ENCODE measurements around the gene SERGEF. TPM values are rescaled to one million over a fixed set of nuclear protein-coding genes. Genes with fewer than 3 reads are reported as not detected.

Gene SERGEF
- polyA plus RNA-seq, 1 experiment, result 18.1 TPM

- Histone ChIP-seq H3K9me3 (ENCODE audit: control insufficient read depth, insufficient read depth, low read length) (no peaks in the 10 kb centered on the region), H3K4me3 (ENCODE audit: low read depth, low read length) (no peak overlapping the region), H3K27ac (ENCODE audit: low read depth, low read length) (no peak overlapping the region), H3K27me3 (ENCODE audit: control insufficient read depth, insufficient read depth, low read length) (no peaks in the 10 kb centered on the region)
- DNase-seq (ENCODE audit: low read depth, low spot score), result no peak
- no peak for TF ChIP-seq CTCF (IDR thresholded peaks at IDR 0.05; ENCODE audit: low read depth, low read length)
- POLR2A ChIA-PET, result no interaction called here
- CTCF ChIA-PET, result interaction anchor here (4.5 to 7.3 kb wide), 2 partner anchors 10 to 237 kb away, joined by 21 to 59 read pairs; no protein-coding TSS in a partner anchor
Measured at GRCh38 chr11:17967661-17968060, 45.2 kb downstream of the SERGEF start.

- ChIA-PET POLR2A (interaction anchor here (1.5 kb wide), 1 partner anchor 32 kb away, joined by 5 read pairs; no protein-coding TSS in a partner anchor), CTCF (interaction anchor here (0.7 to 5.1 kb wide), 8 partner anchors 10 to 229 kb away, joined by 3 to 22 read pairs (median 4); no protein-coding TSS in a partner anchor)
- Histone ChIP-seq H3K27ac (ENCODE audit: low read depth, low read length) (no peak overlapping the region), H3K4me3 (ENCODE audit: low read depth, low read length) (no peak overlapping the region), H3K9me3 (ENCODE audit: control insufficient read depth, insufficient read depth, low read length) (no peaks in the 10 kb centered on the region), H3K27me3 (ENCODE audit: control insufficient read depth, insufficient read depth, low read length) (no peaks in the 10 kb centered on the region)
- no peak for DNase-seq (ENCODE audit: low read depth, low spot score)
- no peak for TF ChIP-seq CTCF (IDR thresholded peaks at IDR 0.05; ENCODE audit: low read depth, low read length)
Measured at GRCh38 chr11:17960091-17960490, 52.8 kb downstream of the SERGEF start.

DNA sequence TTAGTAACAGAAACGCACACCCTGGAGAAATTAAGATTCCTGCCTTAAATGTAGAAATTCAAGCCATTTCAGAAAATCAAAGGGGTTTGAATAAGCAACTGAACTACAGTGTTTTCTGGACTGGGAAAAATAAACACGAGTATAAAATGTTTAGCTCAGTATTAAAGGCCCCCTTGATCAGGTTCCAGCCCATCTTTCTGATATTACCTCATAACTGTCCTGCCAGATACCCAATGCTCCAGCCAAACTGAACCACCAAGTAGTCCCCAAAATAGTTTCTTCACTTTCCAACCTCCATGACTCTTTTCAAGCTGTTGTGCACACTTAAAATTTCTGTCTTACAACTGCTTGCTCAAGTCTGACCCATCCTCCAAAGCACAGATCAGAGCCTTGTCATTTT, 54.4 kb downstream of the SERGEF start:
- ChIA-PET CTCF (interaction anchor here (0.7 to 5.1 kb wide), 5 partner anchors 14 to 227 kb away, joined by 3 to 22 read pairs (median 4); no protein-coding TSS in a partner anchor), POLR2A (no interaction called here)
- TF ChIP-seq CTCF (IDR thresholded peaks at IDR 0.05; ENCODE audit: low read depth, low read length), result no peak
- Histone ChIP-seq H3K4me3 (ENCODE audit: low read depth, low read length) (no peak overlapping the region), H3K27ac (ENCODE audit: low read depth, low read length) (no peak overlapping the region), H3K9me3 (ENCODE audit: control insufficient read depth, insufficient read depth, low read length) (no peaks in the 10 kb centered on the region), H3K27me3 (ENCODE audit: control insufficient read depth, insufficient read depth, low read length) (no peaks in the 10 kb centered on the region)
- no peak for DNase-seq (ENCODE audit: low read depth, low spot score)

DNA sequence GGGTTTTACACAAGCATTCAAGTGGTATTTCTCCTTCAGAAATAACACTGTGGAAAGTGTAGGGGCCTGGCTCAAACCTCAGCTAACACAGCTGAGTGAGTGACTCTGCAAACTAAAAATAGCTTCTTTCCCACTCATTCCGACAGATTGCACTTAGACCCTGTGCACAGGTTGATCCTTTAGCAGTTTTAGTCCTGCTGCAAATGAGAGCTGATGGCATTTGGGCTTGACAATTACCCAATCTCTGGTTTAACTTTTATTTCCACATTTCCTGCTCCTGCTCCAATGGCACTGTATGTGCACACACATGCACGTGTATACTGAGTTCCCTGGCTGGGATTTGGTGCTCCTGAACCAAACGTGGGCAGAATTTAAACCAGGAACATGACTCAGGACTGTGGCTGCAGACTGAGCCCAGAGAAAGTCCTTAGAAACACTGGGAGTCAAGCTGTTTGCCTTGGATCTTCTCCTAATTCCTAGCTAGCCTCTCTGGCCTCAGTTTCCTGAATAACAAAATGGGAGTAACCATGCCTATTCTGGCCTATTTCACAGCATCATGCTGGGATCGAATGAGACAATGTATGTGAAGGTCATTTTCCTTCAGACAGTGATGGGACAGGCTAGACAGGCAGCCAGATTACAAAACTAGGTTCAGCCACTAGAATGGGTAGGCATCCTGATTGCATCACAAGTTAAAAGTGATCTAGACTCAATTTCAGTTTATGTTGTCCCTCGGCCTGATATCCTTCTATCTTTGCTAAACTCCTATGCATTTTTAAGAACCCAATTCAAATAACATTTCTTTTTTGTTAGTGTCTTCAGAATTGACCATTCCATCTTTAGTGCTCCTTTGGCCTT, 58.2 kb downstream of the SERGEF start:
- ChIA-PET CTCF (interaction anchor here (0.6 to 0.9 kb wide), 2 partner anchors 18 to 220 kb away, joined by 3 to 4 read pairs; partner anchors contain the start of gene KCNC1), POLR2A (no interaction called here)
- no peak overlapping the region for H3K4me3 ChIP-seq (ENCODE audit: low read depth, low read length)
- H3K27me3 ChIP-seq (ENCODE audit: control insufficient read depth, insufficient read depth, low read length), result no peaks in the 10 kb centered on the region
- H3K9me3 ChIP-seq (ENCODE audit: control insufficient read depth, insufficient read depth, low read length), result no peaks in the 10 kb centered on the region
- no peak for TF ChIP-seq CTCF (IDR thresholded peaks at IDR 0.05; ENCODE audit: low read depth, low read length)
- DNase-seq (ENCODE audit: low read depth, low spot score), result no peak
- H3K27ac ChIP-seq (ENCODE audit: low read depth, low read length), result no peak overlapping the region

DNA sequence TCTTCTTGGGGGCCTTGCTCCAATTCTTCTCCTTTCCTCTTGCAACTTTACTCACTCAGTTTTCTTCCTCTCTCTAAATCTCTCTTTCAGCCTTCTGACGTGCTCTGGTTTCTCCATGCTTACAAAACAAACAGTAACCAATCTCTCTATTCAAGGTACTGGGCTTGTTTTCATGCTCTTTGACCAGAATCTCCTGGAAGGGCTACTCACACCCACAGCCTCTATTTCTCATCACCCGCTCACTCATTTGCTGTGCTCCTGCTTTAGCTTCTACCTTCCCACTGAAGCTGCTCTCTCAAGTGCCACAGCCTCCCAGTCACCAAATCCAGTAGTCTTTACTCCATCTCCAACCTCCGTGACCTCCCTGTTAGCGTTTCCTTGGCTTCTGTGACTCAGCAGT, 60.4 kb downstream of the SERGEF start:
- H3K4me3 ChIP-seq (ENCODE audit: low read depth, low read length), result no peak overlapping the region
- ChIA-PET POLR2A (no interaction called here), CTCF (interaction anchor here (0.6 kb wide), 1 partner anchor 221 kb away, joined by 3 read pairs; no protein-coding TSS in a partner anchor)
- no peak for DNase-seq (ENCODE audit: low read depth, low spot score)
- no peak for TF ChIP-seq CTCF (IDR thresholded peaks at IDR 0.05; ENCODE audit: low read depth, low read length)
- no peaks in the 10 kb centered on the region for H3K9me3 ChIP-seq (ENCODE audit: control insufficient read depth, insufficient read depth, low read length)
- no peak overlapping the region for H3K27ac ChIP-seq (ENCODE audit: low read depth, low read length)
- H3K27me3 ChIP-seq (ENCODE audit: control insufficient read depth, insufficient read depth, low read length), result no peaks in the 10 kb centered on the region

Measured in AG04450 (cell line).